GM12891 (cell line): ENCODE results near the gene RANBP10.
"Not testable (repeated sequence)": the region's sequence is repeated elsewhere in the genome, so short reads cannot be mapped to it uniquely, and the experiment has no call there.

Experiments used
- DNase-seq: peaks from one replicate; pipeline ENCODE4 v3.0.0; 2011; ENCODE audit warnings: low spot score; ENCODE audit not compliant: insufficient read length
- FAIRE-seq: peaks from 2 replicates; lab custom pipeline; 2011; peaks lifted over from hg19 to GRCh38; lab: Jason Lieb, UNC
- PAX5 ChIP-seq: IDR thresholded peaks from 2 replicates; pipeline ENCODE4 v1.6.1; 2011; ENCODE audit warnings: low read length, moderate library complexity, mild to moderate bottlenecking; ENCODE audit not compliant: insufficient read depth, severe bottlenecking
- POLR2A ChIP-seq: IDR thresholded peaks from 2 replicates; pipeline ENCODE4 v1.6.1; 2011; ENCODE audit warnings: low read depth, low read length, control low read depth
- POLR2AphosphoS5 ChIP-seq: IDR thresholded peaks from 2 replicates; pipeline ENCODE4 v1.6.1; 2011; ENCODE audit warnings: low read depth, low read length, control low read depth
- POU2F2 ChIP-seq: IDR thresholded peaks from 2 replicates; pipeline ENCODE4 v1.6.1; 2011; ENCODE audit warnings: low read depth, mild to moderate bottlenecking, control low read depth, low read length, moderate library complexity
- SPI1 ChIP-seq: IDR thresholded peaks from 2 replicates; pipeline ENCODE4 v1.6.1; 2011; ENCODE audit warnings: low read depth, low read length, control low read depth
- TAF1 ChIP-seq: IDR thresholded peaks from 2 replicates; pipeline ENCODE4 v1.6.1; 2011; ENCODE audit warnings: low read depth, low read length, control low read depth

RANBP10 gene

DNA sequence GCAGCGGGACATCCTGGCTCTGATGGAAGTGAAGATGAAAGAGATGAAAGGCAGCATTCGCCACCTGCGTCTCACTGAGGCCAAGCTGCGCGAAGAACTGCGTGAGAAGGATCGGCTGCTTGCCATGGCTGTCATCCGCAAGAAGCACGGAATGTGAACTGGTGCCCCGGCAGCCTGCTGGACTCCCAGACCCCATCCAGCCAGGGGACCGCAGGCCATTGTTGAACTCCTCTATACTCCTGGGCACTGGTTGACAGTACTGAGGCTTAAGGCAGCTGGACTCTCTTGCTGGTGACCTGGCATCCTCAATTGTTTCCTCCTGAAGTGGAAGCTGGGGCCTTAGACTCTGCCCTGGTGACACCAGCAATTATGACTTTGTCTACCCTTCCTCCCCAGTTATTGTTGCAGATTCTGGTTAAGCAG lies 37.0 kb upstream of the RANBP10 start:
- TF ChIP-seq POLR2A (no peak), SPI1 (no peak), PAX5 (no peak), TAF1 (no peak), POU2F2 (no peak)
- FAIRE-seq (no peak), DNase-seq (no peak)

DNA sequence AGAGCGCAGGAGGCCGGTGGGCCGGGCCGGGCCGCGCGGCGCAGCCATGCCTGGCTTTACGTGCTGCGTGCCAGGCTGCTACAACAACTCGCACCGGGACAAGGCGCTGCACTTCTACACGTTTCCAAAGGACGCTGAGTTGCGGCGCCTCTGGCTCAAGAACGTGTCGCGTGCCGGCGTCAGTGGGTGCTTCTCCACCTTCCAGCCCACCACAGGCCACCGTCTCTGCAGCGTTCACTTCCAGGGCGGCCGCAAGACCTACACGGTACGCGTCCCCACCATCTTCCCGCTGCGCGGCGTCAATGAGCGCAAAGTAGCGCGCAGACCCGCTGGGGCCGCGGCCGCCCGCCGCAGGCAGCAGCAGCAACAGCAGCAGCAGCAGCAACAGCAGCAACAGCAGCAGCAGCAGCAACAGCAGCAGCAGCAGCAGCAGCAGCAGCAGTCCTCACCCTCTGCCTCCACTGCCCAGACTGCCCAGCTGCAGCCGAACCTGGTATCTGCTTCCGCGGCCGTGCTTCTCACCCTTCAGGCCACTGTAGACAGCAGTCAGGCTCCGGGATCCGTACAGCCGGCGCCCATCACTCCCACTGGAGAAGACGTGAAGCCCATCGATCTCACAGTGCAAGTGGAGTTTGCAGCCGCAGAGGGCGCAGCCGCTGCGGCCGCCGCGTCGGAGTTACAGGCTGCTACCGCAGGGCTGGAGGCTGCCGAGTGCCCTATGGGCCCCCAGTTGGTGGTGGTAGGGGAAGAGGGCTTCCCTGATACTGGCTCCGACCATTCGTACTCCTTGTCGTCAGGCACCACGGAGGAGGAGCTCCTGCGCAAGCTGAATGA lies 36.4 kb upstream of the RANBP10 start:
- TF ChIP-seq POLR2A = no peak
- TF ChIP-seq POU2F2 = 0 out of 2 replicates have a peak, but pooled peaks have one; percentile 20
- DNase-seq (no peak), FAIRE-seq (no peak)

DNA sequence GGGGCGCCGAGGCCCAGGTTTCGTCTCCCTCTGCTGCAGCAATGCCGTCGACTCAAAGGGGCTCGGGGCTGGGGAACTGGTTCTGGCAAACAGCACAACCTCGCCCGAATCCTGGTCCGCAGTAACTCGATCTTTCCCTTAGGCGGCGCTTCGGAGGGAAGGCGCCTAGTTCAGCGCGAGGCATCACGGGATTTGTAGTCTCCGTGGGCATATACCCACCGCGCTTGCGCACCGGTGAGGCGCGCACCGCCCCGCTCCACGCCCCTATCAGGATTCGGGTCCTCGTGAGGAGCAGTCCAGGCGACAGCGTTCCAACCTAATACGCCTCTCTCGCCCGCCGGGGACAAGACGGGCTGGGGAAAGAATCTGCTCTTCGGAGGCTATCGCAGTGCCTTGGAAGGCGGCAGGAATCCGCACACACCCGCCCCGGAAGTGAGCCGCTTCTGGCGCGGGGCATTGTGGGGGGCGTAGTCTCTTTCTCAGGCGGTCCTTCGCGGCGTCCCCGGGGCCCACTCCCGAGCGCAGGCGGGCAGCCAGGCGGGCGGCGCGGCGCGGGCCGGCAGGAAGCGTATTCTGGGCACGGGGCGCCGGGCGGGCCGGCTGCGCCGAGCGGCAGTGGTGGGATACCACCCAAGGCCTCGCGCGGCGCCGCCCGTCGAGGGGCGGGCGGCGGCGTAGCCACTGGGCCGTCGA lies 35.6 kb upstream of the RANBP10 start, which contains the start of gene THAP11:
Gene THAP11 (plus strand): TSS at position 505 of the 693 bp plus-strand sequence. CDS start 235 bp downstream, outside the sequence.
- DNase-seq (peak; percentile 84), FAIRE-seq (peak; percentile 91)
- TF ChIP-seq SPI1 (peak; percentile 42), POU2F2 (0 out of 2 replicates have a peak, but pooled peaks have one; percentile 17), PAX5 (no peak), POLR2A (no peak), POLR2AphosphoS5 (no peak)

DNA sequence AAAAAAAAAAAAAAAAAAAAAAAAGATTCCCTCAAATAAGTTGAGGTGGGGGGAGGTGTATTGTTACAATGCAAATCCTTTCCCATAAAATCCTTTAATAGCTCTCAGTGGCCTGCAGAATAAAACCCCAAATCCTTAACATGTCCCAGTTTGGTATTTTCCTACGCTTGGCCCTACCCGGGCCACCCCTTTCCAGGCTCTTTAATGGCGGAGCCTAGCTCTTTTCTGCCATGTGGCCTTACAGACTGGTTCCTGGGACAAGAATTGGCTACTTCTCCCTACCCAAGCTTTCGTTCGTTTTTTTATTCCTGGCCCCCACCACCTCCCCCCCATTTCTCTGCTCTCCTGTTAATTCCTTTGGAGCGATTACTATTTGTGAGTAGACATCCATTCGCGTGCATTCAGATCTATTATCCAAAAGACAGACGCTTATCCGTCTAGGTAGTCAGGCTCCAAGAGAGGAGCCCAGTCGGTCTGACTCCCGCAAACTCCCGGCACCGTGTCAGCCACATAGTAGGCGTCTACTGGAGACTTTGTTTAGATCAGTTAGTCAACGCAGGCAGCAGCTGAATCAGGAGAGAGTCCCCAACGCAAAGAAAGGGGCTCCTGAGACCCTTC lies 34.9 kb upstream of the RANBP10 start:
- TF ChIP-seq POLR2AphosphoS5 (no peak), POLR2A (no peak), TAF1 (no peak), SPI1 (no peak)
- FAIRE-seq (no peak), DNase-seq (no peak)

DNA sequence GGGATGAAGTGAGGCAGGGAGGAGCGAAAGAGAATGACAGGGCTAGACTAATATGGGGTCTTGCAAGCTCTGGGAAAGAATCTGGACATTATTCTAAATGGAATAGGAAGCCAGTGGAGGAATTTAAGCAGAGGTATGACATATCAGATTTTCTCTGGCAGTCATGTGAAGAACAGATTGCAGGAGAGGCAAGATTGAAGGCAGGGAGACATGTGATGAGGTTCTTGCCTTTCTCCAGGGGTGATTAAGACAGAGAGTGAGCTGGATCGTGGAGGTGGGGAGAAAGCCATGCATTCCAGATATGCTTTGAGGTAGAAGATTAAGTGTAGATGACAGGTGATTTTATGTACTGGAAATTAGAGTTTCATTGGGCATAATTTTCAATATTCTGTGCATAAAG lies 31.5 kb upstream of the RANBP10 start:
- FAIRE-seq (no peak), DNase-seq (no peak)
- TF ChIP-seq POLR2A = no peak
- no peak for TF ChIP-seq PAX5
- TF ChIP-seq SPI1 = no peak
- no peak for TF ChIP-seq POLR2AphosphoS5
- no peak for TF ChIP-seq POU2F2
- TF ChIP-seq TAF1 = no peak

DNA sequence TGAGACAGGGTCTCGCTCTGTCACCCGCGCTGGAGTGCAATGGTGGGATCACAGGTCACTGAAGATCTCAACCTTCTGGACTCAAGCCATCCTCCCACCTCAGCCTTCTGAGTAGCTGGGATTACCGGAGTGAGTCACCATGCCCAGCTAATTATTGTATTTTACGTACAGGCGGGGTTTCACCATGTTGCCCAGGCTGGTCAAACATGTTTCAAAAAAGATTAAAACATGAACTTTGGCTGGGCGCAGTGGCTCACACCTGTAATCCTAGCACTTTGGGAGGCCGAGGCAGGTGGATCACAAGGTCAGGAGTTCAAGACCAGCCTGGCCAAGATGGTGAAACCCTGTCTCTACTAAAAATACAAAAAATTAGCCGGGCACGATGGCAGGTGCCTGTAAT lies 30.8 kb upstream of the RANBP10 start:
- not testable (repeated sequence) for FAIRE-seq, DNase-seq

DNA sequence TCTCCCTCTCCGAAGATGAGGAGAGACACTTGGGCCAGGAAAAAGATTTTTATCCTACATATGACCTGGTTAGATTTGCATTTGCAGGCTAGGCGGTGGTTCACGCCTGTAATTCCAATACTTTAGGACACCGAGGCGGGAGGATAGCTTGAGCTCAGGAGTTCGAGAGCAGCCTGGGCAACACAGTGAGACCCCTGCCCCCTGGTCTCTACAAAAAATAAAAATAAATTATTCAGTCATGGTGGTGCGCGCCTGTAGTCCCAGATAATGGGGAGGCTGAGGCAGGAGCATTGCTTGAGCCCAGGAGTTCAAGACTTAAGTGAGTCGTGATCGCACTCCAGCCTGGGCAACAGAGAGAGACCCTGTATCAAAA lies 27.9 kb upstream of the RANBP10 start:
- DNase-seq (no peak), FAIRE-seq (no peak)
- TF ChIP-seq SPI1 (no peak), POLR2A (no peak), POU2F2 (no peak), PAX5 (no peak), POLR2AphosphoS5 (no peak), TAF1 (no peak)

DNA sequence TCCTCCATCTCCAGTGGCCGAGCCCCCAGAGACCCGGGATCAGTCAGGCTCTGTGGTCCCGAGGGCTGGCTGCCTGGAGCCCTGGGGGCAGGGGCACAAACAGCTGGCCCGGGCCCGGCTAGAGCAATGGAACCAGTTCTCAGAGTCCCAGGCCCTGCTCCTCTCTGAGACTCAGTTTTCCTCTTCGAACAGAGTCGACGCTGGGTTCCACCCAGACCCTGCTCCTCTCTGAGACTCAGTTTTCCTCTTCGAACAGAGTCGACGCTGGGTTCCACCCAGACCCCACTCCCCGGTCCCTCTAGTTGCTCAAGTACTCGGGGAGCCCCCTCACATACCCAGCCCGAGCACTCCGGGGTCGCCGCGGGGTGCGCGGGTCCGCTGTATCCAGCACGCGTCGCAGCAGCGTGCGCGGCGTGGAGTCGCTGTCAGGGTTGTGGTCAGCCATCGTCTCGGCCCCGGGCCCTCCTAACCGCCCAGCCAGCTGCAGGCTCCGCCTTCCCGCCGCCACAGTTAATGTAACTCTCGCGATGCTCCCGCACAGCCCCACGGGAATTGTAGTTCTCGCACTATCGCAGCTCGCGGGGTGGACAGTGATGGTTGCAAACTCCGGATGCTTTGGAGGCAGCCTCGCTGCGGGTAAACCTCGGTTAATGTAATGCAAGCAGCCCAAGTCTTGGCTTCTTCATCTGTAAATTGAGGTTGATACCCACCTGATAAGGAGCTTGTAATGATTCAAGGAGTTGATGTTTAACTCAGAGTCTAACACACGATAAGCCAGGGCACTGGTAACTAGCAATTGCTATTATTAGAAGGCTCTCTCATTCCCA lies 27.3 kb upstream of the RANBP10 start:
- FAIRE-seq = peak; percentile 96

DNA sequence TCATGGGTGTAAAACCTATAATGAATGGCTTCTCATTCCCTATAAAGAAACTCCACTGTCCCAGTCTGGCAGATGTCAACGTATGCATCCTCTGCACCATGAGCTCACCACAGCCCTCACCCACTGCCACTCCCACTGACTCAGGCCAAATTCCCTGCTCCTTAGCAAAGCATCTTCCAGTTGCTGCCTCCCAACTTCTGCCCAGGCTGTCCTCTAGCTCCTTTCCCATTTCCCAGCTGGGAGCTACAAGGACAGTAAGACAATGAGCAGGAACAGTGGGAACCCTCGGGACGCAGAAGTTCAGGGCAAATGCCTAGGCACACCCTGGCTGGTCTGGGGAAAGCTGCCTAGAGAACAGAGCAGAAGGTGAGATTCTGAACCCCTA lies 26.7 kb upstream of the RANBP10 start:
- TF ChIP-seq POLR2A (no peak), SPI1 (no peak), TAF1 (no peak), POU2F2 (no peak), POLR2AphosphoS5 (no peak), PAX5 (no peak)
- FAIRE-seq = no peak

More for the DNA sequence above, 27.3 kb upstream of the RANBP10 start:
- DNase-seq = peak; percentile 99
- TF ChIP-seq SPI1 (no peak), PAX5 (no peak), TAF1 (peak; percentile 99), POLR2A (peak; percentile 90), POU2F2 (peak; percentile 88), POLR2AphosphoS5 (peak; percentile 85)

More for the DNA sequence above, 26.7 kb upstream of the RANBP10 start:
- no peak for DNase-seq
